SK-N-MC (cell line): ENCODE data around the gene MAGI1.

ENCODE experiments used
- EZH2 ChIP-seq: fragments of 200-600 bp; sonication (generic); IDR thresholded peaks from one replicate; pipeline ENCODE4 v1.6.1; 2017; ENCODE audit warnings: antibody characterized with exemption
- FOXP2 ChIP-seq: optimal IDR thresholded peaks from 2 replicates; pipeline ENCODE3; 2011; ENCODE audit warnings: mild to moderate bottlenecking, moderate library complexity; ENCODE audit not compliant: insufficient read depth; ENCODE audit errors: extremely low read length, control extremely low read depth
- POLR2AphosphoS5 ChIP-seq: IDR thresholded peaks from 2 replicates; pipeline ENCODE4 v1.6.1; 2012; ENCODE audit warnings: mild to moderate bottlenecking, low read depth, low read length, borderline replicate concordance

DNA sequence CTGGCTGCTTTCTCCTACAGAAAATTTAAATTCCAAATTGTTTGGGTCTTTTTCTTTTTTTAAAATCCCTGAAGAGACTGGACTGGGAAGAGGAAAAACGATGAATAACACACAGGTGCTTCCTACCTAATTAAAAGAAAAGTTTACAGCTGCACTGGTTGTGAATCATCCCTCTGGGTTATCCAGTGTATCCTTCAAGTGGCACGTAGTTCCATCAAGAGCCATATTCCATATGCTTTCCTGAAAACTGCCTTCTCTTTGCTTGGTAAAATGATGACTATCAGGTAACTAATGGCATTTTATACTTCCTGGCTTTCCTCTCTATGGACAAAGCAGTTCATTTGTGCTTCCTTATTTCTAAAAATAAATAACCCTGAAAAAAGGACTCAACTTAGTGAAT is 123.2 kb downstream of the MAGI1 start:
- no peak for TF ChIP-seq POLR2AphosphoS5
- no peak for TF ChIP-seq EZH2
- TF ChIP-seq FOXP2, result no peak
